NCI-H1436 treated with DMSO at 0.1 percent for 48 hours (cell line): Measurements from ENCODE around the gene RECK.
A peak's percentile ranks its signal among the peaks of the same experiment; 100 is the strongest.
"Not testable (repeated sequence)": the region's sequence is repeated elsewhere in the genome, so short reads cannot be mapped to it uniquely, and the experiment has no call there.

Experiments
- DNase-seq: peaks from one replicate; lab custom pipeline; 2025; lab: John Stamatoyannopoulos, UW

RECK gene, protein sequence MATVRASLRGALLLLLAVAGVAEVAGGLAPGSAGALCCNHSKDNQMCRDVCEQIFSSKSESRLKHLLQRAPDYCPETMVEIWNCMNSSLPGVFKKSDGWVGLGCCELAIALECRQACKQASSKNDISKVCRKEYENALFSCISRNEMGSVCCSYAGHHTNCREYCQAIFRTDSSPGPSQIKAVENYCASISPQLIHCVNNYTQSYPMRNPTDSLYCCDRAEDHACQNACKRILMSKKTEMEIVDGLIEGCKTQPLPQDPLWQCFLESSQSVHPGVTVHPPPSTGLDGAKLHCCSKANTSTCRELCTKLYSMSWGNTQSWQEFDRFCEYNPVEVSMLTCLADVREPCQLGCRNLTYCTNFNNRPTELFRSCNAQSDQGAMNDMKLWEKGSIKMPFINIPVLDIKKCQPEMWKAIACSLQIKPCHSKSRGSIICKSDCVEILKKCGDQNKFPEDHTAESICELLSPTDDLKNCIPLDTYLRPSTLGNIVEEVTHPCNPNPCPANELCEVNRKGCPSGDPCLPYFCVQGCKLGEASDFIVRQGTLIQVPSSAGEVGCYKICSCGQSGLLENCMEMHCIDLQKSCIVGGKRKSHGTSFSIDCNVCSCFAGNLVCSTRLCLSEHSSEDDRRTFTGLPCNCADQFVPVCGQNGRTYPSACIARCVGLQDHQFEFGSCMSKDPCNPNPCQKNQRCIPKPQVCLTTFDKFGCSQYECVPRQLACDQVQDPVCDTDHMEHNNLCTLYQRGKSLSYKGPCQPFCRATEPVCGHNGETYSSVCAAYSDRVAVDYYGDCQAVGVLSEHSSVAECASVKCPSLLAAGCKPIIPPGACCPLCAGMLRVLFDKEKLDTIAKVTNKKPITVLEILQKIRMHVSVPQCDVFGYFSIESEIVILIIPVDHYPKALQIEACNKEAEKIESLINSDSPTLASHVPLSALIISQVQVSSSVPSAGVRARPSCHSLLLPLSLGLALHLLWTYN

DNA sequence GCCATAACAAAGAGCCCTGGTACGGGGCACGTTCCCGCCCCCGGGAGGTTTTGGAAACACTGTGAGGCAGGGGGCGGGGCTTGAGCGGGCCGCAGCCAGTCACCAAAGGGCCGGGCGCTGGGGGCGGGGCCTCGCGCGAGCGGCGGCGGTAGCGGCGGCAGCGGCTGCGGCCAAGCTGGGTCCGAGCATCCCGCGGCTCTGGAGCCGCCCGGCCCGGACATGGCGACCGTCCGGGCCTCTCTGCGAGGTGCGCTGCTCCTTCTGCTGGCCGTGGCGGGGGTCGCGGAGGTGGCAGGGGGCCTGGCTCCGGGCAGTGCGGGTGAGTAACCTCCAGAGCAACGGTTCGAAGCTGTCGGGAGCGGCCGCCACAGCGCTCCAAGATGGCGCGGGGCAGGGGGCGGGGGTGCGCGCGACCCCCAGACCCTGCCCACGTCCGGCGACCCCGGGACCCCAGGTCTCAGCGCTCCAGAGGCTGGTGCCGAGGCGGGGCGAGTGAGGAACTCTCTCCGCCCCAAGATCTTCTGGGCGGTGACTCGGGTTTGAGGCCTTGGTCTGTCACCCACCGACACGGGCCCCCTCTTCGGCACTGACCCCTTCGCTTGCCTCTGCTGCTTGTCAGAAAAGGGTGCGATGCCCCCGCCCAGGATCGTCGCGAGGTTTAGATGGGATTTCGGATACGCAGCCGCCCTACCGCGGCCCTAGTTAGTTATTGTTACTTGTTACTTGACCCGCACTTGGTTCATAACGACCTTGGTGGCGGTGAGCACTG is at the start of gene RECK:
Gene RECK (plus strand): TSS at position 134 of the 769 bp plus-strand sequence. CDS start 86 bp downstream, at position 220.
- peak; percentile 16 for DNase-seq

DNA sequence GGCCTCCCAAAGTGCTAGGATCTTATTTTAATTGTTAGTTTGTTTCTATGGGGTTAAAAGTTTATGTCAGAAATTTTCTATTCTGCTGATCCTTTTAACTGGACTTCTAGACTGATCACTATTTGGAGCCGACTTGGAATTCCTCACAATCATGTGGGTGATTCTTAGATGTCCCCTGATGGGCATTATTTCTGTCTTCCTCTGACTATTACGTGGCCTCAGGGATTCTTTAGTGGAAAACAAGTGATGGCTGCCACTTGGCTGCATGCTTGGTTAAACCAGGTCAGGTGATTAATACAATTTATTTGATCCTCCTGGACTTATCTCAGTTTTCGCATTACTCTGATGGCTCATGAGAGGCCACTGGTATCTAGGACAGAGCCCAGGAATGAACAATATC is 46.6 kb upstream of the RECK start:
- no peak for DNase-seq

DNA sequence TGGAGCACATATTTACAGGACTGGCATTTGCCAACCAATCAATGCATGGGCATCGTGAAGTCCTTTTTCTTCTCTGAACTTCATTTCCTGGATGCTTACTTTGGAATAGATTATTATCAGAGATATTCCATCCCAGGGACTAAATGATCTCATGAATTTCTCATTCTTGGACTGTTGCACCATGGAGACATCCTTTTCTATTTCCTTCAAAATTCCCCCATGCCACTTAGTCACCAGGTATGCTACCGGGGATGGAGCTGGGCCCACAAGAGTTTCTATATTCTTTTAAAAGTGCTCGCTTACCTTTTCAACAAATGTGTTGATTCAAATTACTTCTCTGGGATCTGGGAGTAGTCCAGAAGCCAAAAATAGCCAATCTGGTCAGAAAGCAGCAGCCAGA is 43.6 kb upstream of the RECK start:
- DNase-seq, result not testable (repeated sequence)

DNA sequence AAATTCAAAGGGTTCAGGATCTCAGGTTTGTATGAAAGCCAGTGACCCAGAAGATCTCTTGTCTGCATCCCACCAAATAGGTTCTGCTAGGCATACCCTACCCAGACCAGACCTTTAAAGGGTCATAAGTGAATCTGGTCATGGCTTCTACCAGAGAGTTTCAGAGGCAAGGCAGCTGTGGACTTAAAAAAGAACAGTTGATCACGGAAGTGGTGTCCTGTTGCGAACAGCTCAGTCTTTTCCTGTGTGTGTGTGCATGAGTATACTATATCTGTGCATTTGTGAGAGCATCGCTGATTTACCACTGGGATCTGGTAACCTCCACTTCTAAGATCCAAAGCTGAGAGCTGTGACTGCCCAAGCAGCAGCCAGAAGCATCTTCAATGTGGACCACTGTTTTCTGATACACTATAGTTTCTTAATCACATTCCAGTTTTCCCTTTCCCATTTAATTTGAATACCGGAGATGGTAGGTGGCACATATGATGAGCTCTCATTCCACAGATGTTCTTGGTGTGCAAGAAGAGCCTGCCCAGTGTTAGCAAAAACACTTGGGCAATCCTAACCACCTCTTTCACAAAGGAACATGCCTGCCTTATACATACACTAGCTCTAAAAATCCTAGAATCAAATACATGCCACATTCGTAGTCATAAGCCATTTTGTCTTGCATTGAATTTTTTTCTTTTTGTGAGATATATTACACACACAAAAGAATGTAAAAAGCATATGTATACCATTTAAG is 42.6 kb upstream of the RECK start:
- DNase-seq, result no peak

DNA sequence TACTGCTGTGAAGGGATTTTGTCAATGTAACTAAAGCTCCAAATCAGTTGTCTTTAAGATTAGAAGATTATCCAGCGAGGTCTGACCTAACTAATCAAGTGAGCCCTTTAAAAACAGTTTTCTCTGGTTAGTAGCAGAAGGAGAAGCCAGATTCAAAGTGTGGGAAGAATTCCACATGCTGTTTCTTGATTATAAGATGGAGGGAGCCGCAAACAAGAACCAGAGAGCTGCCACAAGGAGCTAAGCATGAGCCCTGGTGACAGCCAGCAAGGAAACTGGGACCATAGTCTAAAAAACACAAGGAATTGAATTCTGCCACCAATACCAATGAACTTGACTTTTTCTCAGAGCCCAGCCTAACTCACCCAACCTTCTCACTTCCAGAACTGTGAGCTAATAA is 41.8 kb upstream of the RECK start:
- no peak for DNase-seq

DNA sequence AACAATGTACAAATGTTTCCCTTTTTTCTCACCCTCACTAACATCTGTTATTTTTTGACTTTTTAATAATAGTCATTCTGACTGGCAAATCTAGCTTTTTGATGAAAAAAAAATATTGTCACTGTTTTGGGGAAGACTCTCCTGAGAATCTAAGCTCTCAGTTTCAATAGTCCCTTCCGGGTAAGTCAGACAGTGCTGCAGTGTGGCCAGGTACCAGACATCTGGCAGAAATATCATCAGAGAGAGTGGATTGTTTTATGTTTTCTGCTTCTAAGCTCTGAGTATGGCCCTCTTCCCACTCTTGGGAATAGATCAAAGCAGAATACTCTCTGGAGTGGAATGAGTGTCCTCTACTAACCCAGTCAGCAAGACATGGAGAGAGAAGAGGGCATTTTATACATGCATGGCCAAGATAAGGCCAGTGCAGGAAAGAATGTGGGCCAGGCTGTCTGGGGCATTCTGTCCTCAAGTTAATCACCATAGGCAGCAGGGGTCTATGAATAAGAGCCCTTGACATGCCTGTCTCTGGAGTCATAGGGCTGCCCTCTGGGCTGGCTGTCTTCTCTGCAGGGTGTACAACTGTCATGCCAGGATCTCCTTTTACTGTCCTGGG is 40.2 kb upstream of the RECK start:
- no peak for DNase-seq

DNA sequence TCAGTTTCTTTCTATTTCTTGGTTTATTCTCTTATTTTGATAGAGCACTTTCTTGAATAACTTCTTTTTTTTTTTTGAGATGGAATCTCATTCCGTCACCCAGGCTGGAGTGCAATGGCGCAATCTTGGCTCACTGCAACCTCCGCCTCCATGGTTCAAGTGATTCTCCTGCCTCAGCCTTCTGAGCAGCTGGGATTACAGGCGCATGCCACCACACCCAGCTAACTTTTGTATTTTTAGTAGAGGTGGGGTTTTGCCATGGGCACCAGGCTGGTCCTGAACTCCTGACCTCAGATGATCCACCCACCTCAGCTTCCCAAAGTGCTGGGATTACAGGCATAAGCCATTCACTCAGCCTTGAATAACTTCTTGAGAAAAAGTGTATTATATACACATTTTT is 39.7 kb upstream of the RECK start:
- not testable (repeated sequence) for DNase-seq

DNA sequence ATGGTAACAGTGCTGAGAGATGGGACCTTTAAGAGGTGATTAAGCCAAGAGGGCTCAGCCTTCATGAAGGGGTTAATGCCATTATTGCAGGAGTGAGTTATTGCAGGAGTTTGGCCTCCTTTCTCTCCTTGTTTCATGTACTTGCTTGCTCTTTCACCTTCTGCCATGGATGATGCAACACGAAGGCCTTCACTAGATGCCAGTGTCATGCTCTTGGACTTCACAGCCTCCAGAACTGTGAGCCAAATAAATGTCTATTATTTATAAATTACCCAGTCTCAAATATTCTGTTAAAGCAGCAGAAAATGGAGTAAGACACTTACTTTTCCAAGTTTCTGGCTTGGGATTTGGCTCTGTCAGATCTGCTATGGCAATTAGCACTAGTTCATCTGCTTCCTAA is 38.4 kb upstream of the RECK start:
- no peak for DNase-seq

DNA sequence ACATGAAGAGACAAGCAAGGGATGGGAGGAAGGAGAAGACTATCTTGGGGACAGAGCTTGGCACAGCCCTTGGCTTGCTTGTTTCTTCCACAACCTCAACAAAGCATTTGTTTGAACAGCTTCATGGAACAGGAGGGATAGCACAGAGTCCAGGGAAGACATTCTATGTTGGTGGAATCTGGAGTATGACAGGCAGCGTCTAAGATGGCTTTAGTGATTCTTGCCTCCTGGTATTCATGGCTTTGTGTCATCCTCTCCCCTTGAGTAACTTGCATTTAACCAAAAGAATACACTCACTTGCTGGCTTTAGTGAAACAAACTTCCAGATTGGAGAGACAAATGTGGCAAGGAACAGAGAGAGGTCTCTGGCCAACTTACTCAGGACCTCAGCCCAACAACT is 30.8 kb upstream of the RECK start:
- no peak for DNase-seq

DNA sequence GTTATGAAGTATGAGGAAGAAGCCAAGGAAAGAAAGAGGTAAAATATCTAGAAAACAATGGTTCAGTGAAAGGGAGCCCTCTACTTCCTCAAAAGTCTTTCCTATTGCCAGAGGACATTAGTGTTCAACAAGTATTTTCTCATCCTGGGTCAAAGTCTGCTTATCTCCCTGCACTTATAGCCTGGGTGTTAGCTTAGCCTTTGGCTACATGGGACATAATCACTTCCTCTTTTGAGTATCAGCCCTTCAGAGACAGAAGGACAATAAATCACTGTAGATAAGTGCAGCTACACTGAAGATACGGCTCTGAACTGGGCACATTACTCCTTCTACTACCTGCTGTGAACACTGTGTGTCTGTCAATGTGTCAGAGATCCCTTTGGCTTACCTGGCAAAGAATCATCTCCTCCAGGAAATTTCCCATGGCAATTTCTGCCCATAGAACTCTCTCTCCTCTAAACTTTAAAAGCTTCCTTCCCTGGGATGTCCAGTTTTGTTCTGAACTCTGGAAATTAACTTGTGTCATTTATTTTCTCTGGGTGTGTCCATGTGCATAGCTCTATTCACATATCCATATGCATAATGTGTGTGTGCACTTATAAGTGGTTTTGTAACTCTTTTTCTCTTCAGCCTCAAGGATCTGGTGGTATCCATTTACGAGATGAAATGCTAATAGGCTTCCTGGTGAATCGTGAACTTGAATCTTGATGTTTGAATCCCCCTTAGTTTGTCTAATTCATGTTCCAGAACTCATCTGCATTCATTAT is 30.0 kb upstream of the RECK start:
- no peak for DNase-seq

DNA sequence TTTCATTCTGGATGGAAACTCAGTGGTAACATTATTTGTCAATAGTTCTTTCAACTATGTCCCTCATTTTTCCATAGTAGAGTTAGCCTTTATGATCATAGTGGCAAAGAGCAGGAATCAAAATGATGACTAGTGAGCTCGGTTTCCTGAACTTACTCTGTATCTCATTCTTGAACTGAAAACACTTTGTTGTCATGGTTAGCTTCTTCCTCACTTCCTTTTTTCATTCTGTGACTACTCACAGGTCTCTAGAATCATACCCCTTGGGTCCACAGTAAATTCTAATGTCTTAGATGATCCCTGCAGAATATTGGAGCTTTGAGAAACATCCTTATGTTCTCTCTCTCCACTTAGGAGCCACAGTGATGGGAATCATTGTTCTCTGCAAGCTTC is 29.4 kb upstream of the RECK start:
- no peak for DNase-seq

DNA sequence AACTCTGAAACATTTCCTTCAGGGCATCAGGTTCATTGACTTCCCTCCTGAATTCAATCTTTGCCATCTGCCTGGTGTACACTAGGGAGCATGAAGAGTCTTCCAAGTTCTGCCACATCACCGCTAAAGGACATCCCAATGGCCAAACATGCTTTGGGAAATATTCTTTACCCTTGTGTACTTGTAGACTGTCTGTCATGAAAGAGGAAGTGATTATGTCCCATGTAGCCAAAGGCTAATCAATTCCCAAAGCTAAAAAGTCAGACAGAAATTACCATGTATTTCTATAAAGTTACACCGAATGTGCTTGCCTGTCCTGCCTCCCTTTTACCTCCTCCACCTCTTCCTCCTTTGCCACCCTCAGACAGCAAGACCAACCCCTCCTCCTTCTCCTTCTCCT is 28.9 kb upstream of the RECK start:
- no peak for DNase-seq

DNA sequence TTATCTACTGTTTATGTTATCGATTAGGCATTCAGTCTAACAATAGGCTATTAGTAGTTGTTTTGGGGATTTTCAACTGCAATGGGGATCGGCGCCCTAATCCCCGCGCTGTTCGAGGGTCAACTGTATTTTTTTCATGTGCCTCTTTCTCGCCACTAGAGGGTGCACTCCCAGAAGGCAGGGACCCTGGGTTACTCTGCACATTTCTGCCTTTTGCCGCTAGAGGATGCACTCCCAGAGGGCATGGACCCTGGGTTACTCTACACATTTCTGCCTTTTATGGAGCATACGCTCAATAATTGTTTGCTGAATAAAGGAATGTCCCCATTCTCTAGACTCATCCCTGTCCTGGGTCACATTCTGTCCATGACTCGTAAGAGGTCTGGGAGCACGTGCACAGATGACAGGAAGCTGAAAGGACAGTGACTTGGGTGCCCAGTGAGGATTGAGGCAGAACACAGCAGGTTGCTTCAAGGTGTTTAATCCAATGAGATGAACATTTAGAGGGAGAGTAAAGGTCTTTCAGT is 27.9 kb upstream of the RECK start:
- no peak for DNase-seq

DNA sequence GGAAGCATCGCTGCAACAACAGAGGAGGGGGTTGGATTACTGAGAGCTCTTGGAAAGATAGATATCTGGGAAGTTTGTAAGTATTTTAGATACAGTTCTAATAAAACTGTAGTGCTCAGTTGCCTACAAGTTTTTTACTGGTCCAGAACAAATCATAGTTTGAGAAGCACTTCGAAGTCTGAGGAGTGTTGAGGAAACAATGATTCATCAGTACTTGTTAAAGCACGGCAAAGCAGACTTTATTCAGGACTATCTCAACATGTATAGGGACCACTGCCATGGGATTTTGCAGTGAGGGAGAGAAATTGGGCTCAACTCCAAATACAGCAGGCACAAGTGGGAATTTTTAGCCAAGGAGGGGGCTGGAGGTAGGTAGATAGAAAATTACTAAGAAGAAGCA is 25.3 kb upstream of the RECK start:
- no peak for DNase-seq

DNA sequence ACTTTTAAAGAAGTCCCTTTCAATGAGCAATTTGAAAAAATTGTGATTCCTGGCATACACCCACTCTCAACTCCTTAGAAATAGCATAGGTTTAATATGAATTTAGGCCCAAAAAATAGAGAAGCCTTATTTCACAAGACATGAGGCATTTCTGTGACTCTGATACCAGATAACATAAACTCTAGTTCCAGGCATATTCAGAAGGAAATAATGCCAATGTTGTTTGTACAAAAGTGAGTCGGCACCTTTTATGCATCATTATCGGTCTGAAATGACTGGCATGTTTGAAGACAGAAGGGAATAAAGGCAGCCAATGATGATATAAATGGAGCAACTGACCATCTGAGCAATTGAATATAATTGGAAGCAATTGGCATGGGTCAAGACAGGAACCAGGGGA is 19.4 kb upstream of the RECK start:
- no peak for DNase-seq

DNA sequence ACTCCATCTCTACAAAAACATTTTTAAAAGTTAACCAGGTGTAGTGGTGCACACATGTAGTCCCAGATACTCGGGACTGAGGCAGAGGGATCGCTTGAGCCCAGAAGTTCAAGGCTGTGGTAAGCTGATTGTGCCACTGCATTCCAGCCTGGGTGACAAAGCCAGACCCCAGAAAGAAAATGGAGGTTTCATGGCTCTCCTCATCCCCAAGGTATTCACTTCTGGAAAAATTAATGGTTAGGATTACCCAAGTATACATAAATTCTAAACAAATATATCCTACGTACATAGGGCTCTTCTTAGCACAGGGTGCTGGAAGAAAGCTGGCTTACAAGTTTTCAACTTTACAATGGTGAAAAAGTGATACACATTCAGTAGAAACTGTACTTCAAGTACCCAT is 18.6 kb upstream of the RECK start:
- DNase-seq, result no peak

DNA sequence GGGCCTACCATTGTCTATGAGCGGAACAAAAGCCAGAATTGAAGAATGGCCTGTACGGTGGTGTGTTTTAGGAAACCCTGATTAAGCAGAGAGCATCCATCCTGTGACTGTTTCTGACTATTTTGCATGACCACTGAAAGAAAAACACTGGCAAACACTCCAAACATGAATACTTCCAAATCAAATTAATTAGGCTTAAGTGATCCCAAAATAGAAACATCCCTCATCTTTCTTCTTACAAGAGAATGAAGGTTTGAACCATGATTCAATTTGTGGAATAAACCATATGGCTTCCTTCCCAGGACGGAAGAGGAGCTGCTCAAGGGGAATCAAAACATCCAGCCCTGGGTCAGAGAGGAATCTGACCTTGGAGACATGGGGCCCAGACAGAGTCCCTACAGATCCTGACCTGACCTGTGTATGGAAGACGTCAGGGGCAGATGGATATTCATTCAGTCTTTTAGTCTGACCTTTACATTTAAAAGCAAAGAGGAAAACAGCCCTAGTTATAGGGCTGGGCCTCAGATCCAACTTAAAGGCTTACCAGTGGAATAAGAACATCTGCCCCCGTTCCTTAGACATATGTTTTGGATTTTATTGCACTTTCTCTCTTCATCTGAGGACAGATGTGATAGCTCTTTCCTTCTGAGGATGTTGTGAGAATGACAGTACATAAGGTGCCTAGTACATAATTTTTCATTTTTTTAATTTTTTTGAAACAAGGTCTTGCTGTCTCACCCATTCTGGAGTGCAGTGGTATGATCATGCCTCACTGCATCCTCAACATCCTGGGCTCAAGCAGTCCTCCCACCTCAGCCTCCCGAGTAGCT is 17.6 kb upstream of the RECK start:
- DNase-seq, result no peak

DNA sequence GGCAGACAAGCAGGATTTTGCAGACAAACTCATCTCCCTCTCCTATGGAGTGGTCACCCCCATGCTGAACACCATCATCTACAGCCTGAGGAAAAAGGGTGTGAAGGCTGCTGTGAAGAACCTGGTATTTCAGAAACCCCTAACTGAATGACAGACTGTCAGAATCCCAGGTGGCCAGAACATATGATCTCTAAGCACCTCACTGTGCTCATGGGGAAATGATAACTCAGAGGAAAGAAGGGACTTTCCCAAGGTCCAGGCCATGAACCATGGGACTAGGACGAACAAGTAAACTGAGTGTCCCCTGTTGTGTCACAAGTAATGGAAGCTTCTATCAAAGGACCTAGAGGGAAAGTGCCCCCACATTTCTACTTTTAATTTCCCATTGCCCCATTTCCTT is 14.7 kb upstream of the RECK start:
- no peak for DNase-seq
